ENCODE measurements around the gene CITED2.

The CITED2 gene

DNA sequence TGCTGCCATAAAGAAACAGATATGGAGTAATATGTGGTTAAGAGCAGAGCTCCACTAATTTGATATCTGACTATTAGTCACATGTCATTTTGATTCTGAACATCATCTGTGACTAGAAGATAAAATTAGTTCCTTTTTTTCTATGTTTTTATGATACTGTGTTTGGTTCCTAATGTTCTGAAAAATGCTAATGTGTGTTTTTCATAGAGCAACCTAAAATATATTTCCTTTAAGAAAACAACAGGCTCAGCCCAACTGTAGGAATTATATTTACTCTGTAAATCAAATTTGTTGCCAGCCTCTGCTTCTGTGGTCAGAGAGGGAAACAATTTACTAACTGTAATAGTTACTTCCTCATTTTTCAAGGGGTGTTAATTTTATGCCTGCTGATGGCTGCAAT lies 49.3 kb downstream of the CITED2 start:
- TF ChIP-seq, protein P1, sequence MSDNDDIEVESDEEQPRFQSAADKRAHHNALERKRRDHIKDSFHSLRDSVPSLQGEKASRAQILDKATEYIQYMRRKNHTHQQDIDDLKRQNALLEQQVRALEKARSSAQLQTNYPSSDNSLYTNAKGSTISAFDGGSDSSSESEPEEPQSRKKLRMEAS (IDR thresholded peaks at IDR 0.05) = no peak
- TF ChIP-seq TCF12 (IDR thresholded peaks at IDR 0.05; ENCODE audit: low read depth) (no peak), TAF1 (IDR thresholded peaks at IDR 0.05; ENCODE audit: low read depth) (no peak), YY1 (IDR thresholded peaks at IDR 0.05; ENCODE audit: low read depth) (no peak), TEAD4 (IDR thresholded peaks at IDR 0.05) (no peak), CEBPB (IDR thresholded peaks at IDR 0.05) (no peak), CREB1 (IDR thresholded peaks at IDR 0.05; ENCODE audit: low read depth) (no peak), ZBTB7A (IDR thresholded peaks at IDR 0.05; ENCODE audit: low read depth) (no peak), NFIC (IDR thresholded peaks at IDR 0.05) (no peak), RAD21 (IDR thresholded peaks at IDR 0.05; ENCODE audit: low read depth) (no peak), EGR1 (IDR thresholded peaks at IDR 0.05) (no peak), FOXM1 (IDR thresholded peaks at IDR 0.05; ENCODE audit: borderline replicate concordance, low read depth) (no peak), EP300 (IDR thresholded peaks at IDR 0.05; ENCODE audit: borderline replicate concordance) (no peak)
- TF ChIP-seq, protein P2, sequence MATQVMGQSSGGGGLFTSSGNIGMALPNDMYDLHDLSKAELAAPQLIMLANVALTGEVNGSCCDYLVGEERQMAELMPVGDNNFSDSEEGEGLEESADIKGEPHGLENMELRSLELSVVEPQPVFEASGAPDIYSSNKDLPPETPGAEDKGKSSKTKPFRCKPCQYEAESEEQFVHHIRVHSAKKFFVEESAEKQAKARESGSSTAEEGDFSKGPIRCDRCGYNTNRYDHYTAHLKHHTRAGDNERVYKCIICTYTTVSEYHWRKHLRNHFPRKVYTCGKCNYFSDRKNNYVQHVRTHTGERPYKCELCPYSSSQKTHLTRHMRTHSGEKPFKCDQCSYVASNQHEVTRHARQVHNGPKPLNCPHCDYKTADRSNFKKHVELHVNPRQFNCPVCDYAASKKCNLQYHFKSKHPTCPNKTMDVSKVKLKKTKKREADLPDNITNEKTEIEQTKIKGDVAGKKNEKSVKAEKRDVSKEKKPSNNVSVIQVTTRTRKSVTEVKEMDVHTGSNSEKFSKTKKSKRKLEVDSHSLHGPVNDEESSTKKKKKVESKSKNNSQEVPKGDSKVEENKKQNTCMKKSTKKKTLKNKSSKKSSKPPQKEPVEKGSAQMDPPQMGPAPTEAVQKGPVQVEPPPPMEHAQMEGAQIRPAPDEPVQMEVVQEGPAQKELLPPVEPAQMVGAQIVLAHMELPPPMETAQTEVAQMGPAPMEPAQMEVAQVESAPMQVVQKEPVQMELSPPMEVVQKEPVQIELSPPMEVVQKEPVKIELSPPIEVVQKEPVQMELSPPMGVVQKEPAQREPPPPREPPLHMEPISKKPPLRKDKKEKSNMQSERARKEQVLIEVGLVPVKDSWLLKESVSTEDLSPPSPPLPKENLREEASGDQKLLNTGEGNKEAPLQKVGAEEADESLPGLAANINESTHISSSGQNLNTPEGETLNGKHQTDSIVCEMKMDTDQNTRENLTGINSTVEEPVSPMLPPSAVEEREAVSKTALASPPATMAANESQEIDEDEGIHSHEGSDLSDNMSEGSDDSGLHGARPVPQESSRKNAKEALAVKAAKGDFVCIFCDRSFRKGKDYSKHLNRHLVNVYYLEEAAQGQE (IDR thresholded peaks at IDR 0.05; ENCODE audit: low read depth) = no peak
- TF ChIP-seq, protein P3, sequence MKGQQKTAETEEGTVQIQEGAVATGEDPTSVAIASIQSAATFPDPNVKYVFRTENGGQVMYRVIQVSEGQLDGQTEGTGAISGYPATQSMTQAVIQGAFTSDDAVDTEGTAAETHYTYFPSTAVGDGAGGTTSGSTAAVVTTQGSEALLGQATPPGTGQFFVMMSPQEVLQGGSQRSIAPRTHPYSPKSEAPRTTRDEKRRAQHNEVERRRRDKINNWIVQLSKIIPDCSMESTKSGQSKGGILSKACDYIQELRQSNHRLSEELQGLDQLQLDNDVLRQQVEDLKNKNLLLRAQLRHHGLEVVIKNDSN (IDR thresholded peaks at IDR 0.05) = no peak

DNA sequence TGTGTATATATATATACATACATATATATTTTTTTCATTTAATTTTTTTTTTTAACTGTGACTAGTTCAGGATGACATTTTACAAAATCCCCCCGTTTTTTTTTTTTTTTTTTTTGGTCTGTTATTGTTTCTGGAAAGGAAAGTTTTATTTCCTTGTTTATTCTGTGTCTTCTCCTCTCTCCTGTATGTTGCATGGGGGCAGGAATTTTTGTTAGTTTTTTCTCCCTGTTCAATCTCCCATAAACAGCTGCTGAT lies 50.2 kb downstream of the CITED2 start:
- TF ChIP-seq, protein P3 (IDR thresholded peaks at IDR 0.05) = no peak
- no peak for TF ChIP-seq YY1 (IDR thresholded peaks at IDR 0.05; ENCODE audit: low read depth)
- TF ChIP-seq NFIC (IDR thresholded peaks at IDR 0.05) = no peak
- no peak for TF ChIP-seq ZBTB7A (IDR thresholded peaks at IDR 0.05; ENCODE audit: low read depth)
- no peak for TF ChIP-seq RAD21 (IDR thresholded peaks at IDR 0.05; ENCODE audit: low read depth)
- TF ChIP-seq, protein P2 (IDR thresholded peaks at IDR 0.05; ENCODE audit: low read depth) = no peak
- no peak for TF ChIP-seq TEAD4 (IDR thresholded peaks at IDR 0.05)
- TF ChIP-seq TAF1 (IDR thresholded peaks at IDR 0.05; ENCODE audit: low read depth) = no peak
- TF ChIP-seq, protein P1 (IDR thresholded peaks at IDR 0.05) = no peak

DNA sequence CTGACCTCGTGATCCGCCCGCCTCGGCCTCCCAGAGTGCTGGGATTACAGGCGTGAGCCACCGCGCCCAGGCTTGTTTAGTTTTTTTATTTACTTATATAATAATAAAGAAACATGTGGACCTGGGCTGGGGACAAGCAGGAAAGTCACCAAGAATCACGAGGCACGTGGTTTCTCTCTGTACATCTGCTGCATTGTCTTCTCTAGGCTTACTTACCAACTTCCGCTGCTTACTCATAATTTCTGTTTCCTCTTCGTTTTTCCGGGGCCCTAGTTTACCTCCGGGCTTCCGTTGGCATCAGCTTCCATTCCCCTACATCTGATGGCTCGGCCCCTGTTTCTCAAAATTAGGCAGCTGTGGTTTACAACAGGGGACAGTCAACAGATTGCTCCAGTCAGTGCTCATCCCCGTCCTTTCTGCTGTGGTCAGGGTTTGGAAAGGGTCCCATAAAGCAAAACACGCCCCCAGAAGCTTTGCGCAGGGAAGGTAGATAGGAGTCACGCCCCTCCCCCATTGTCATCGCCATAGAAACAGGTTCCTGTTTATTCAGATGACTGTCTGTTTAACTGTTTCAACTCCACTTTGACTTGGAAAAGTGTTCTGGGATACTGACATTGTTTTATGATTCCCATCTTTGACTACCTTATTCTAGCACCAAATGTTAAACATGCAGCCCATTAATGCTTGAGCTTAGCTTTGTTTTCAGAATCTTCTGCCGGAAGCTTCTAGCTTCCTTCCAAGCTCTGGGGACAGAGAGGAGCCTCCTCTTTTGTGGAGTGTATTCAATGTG lies 50.7 kb downstream of the CITED2 start:
- TF ChIP-seq TAF1 (IDR thresholded peaks at IDR 0.05; ENCODE audit: low read depth) = no peak
- TF ChIP-seq RAD21 (IDR thresholded peaks at IDR 0.05; ENCODE audit: low read depth) = no peak
- TF ChIP-seq TEAD4 (IDR thresholded peaks at IDR 0.05) = no peak
- TF ChIP-seq, protein P1 (IDR thresholded peaks at IDR 0.05) = no peak
- TF ChIP-seq CEBPB (IDR thresholded peaks at IDR 0.05) = no peak
- TF ChIP-seq EGR1 (IDR thresholded peaks at IDR 0.05) = no peak
- TF ChIP-seq, protein P3 (IDR thresholded peaks at IDR 0.05) = no peak
- TF ChIP-seq EP300 (IDR thresholded peaks at IDR 0.05; ENCODE audit: borderline replicate concordance) = no peak
- no peak for TF ChIP-seq ZBTB7A (IDR thresholded peaks at IDR 0.05; ENCODE audit: low read depth)
- TF ChIP-seq YY1 (IDR thresholded peaks at IDR 0.05; ENCODE audit: low read depth) = no peak
- no peak for TF ChIP-seq FOXM1 (IDR thresholded peaks at IDR 0.05; ENCODE audit: borderline replicate concordance, low read depth)
- TF ChIP-seq NFIC (IDR thresholded peaks at IDR 0.05) = no peak
- no peak for TF ChIP-seq CREB1 (IDR thresholded peaks at IDR 0.05; ENCODE audit: low read depth)
- TF ChIP-seq, protein P2 (IDR thresholded peaks at IDR 0.05; ENCODE audit: low read depth) = no peak
- no peak for TF ChIP-seq TCF12 (IDR thresholded peaks at IDR 0.05; ENCODE audit: low read depth)

All from Ishikawa (cell line).